Measurements from ENCODE around the gene ZNF180.
"Not testable (repeated sequence)": the region's sequence is repeated elsewhere in the genome, so short reads cannot be mapped to it uniquely, and the experiment has no call there.

The ZNF180 gene

DNA sequence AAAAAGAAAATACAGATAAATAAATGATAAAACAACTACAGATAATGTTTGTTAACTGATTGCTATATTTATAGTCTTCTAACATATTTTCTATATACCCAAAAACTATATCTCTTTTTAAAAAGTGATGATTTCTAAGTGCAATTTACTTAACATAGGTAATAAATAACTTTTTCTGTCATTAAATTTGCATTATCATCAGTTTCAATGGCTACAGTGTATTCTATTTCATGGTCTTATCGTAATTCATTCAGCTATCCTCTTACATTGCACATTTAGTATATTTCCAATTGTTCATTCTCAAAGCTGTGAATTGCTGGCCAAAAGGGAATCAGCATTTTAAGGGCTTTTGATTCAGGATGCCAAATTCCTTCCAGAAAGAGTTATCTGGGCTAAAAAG, 3.6 kb downstream of the ZNF180 start:
- DNase-seq: no peak

GRCh38 chr19:44476559-44477408, 23.5 kb downstream of the ZNF180 start:
- DNase-seq: peak; percentile 3

DNA sequence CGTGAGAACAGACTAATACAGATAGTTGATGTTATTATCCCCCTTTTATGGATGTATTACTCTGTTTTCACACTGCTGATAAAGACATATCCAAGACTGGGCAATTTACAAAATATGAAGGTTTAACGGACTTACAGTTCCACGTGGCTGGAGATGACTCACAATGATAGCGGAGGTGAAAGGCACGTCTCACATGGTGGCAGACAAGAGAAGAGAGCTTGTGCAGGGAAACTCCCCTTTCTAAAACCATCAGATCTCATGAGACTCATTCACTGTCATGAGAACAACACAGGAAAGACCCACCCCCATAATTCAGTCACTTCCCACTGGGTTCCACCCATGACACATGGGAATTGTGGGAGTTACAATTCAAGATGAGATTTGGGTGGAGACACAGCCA, 31.6 kb downstream of the ZNF180 start:
- DNase-seq: not testable (repeated sequence)

DNA sequence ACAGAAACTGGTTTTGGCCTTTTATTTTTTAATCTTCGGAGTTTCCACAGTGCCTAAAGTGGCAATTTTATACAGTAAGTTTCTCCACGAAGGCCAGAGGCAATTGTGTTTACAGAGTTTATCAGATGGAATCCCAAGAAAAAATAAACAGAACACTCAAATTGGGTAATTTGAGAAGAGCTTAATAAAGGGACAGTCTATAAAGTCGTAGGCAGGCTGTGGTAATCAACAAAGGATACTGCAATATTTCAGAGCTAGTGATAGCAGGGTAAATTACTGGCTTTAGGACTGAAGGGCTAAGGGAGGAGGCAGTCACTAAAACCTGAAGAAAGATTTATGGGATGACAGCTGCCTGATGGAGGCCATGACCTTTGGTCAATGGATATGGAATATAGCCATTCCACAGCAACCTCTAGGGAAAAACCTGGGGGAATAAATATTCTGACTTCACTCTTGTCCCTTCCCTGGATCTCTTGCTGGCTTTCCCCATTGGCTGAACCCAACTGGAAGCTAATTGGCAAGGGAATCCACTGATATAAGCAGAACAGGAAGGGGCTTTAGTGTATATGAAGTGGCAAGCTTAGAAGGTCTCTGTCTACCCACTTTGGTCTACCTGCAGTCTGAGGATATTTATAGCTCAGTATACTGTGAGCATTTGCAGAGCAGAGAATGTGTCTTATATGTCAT, 37.6 kb downstream of the ZNF180 start:
- not testable (repeated sequence) for DNase-seq

GRCh38 chr19:44456016-44456415, 44.3 kb downstream of the ZNF180 start:
- not testable (repeated sequence) for DNase-seq

DNA sequence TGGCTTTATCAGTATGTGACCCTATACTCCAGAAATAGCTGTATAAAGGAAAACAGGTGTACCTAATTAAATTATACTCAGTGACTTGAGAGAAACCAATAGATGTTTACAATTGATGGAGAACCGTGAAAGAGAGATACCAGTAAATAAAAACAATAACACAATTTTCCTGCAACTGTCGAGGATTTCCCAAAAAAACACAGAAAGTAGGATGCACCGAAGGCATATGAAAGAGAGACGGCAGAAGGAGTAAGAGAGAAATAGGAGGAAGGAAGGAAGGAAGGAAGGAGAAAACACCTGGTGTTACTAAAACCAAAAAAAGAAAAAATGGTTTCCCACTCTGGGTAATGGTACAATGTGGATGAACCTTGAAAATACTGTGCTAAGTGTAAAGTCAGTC, 45.2 kb downstream of the ZNF180 start:
- no peak for DNase-seq

DNA sequence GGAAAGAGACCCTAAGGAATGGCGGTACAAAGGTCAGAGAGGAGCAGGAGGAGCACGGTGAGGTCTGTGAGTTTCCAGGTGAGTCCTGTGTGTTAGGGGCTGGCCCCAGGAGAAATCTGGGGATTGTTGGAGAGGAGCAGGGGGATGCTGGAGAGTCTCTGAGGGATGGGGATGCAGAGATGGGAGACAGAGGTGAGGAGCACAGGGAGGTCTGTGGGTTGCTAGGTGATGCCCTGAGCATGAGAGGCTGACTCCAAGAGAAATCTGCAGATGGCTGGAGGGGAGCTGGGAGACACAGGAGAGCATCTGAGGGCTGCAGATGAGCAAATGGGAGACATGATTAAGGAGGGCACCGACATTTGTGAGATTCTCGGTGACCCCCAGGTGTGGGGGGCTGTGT, 48.0 kb downstream of the ZNF180 start:
- DNase-seq: no peak

- DNase-seq: no peak
Measured at GRCh38 chr19:44451687-44452086, 48.6 kb downstream of the ZNF180 start.

DNA sequence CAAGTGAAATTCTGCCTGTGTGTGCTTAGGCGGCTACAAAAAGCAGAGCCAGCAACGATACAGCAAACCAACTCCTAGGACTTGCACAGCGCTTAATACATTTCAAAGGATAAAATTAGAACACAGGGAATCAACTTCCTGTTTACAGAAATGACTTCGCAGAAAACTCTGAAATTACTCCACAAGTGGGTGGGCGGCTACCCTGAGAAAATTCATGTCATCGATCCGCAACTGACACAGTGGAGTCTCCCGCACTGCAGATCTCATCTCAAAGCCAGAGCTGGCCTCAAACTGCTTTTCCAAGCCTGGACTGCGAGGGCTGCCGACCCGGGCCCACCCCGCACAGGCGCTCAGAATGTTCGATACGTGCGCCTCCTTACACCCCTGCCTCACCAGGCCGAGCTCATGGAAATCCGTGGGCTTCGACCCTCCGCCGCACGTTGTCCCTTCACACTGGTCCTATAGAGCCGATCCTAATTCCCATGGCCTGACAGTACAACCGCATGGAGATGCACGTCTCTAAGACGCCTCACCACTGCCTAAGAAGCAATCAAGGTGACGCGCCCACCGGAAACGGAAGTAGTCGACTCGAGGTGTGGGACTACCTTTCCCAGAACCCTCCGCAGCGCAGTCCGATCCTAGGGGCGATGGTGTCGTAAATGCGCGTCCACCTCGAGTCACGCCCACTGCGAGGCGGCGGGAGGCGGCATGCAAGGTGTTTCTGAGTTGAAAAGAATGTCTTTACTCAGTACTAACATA, 52.2 kb downstream of the ZNF180 start, which contains the start of gene ZNF229:
Gene ZNF229, minus strand, starts transcription at position 557 of the 759 bp plus-strand sequence. CDS start 5,625 bp downstream, outside the sequence.
- peak; percentile 9 for DNase-seq

GRCh38 chr19:44438441-44438840, 61.9 kb downstream of the ZNF180 start:
- DNase-seq: no peak

- no peak for DNase-seq
Measured at GRCh38 chr19:44435441-44435840, 64.9 kb downstream of the ZNF180 start.

- no peak for DNase-seq
Measured at GRCh38 chr19:44430956-44431355, 69.4 kb downstream of the ZNF180 start.

Measured in NCI-H1694 treated with DMSO at 0.1 percent for 48 hours (cell line).